Activated naive CD4-positive, alpha-beta T cell (primary cell): ENCODE data around the gene PLSCR1.
"Not testable (repeated sequence)": the region's sequence is repeated elsewhere in the genome, so short reads cannot be mapped to it uniquely, and the experiment has no call there.

Experiments used
- DNase-seq, 4 experiments: peaks; one replicate each; lab custom pipeline; 2025; lab: John Stamatoyannopoulos, UW

The PLSCR1 gene

DNA sequence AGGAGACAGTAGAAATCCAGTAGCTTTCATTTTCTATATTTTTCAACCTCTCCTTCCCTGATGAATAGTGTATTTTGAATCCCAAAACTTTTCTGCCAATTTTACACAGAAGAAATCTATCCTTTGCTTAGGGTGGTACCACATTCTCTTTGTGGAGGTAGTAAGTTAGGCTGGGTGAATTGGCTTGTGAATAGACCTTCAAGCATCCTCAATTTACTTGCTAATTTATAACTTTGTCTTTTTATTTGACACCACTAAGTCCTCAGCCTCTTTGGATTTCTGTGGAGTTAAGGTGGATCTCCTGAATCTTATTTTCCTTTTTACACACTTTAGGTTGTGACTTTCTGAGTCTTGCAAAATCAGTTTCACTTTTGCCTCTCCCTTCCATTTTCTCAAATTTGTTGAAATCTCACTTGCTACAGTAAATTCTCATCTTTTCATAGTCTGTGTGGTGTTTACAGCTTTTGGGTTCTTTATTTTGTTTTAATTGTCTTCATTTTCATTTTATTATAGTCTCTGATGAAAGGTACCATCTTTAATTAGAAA, 5.7 kb upstream of the PLSCR1 start:
- DNase-seq: no peak

DNA sequence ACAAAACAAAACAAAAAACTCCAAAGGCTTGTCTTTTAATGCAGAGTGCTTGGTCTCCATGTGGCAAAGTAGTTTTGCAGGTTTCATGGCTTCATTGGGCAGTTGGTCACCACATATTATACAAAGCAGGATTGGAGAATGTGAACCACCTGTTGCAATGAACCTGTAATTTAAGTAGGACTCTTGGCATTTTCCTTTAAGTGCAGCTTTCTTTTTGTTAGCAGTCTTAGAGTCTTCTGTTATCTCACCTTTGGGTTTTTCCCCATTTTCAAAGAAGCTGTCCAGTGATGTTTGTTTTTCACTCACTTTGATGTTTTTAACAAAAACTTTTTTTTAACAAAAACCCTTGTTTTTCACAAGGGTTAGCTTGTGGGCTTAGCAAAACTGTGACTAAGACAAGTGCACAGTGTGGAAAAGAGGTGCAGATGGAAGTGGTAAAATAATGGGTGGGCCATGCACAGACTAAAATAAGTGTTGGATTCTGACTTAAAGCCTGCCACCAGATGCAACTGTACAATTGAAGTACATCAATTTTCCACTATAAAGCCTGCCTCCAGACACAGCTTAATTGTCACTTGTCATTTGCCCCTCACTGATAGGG, 2.9 kb upstream of the PLSCR1 start:
- DNase-seq: no peak

DNA sequence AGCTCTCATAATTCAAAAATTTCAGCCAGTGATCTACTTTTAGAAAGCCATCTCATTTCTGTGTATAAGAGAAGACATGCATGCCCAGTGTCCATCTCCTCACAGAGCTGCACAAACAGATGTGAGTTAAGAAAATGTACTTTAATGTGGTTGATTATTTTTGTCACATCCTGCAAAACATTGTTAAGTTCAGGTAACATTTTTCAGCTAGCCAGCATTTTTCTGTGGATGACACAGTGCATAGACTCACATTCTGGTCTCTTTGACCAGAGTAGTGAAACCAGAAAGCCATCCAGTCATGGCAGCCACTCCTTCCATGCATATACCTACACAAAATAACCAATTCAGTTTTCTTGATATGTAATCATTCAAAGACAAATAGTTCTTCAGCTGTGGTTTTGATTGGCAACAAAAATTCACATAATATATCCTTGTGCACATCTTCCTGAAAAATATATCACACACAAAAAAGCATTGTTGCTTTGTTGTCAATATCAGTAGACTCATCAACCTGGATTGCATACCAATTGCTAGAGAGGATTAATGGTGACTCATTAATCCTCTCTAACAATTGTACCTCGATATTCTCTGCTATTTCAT, 2.1 kb upstream of the PLSCR1 start:
- no peak for DNase-seq

DNA sequence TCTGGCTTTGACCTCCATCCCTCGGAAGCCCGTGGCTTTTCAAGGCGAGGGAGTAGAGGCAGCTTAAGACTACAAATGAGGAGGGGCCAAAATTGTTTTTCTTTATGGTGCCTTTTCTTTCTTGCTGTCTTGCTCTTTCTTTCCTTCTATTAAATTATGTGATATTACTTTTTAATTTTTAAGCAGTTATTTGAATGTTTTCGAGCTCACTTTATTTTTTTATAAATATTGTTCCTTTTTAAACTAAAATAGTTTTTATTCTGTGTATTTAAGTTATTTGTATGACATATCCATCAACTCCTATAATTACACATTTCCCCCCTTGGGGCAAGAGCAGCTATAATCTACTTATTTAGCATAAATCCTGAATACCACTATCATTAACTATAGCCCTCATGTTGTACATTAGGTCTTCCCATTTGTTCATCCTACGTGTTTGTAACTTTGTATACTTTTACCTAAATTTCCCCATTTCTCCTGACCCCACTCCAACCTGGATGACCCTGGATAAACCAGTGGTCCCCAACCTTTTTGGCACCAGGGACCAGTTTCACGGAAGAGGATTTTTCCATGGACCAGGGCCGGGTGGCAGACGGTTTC, 622 bp upstream of the PLSCR1 start:
- DNase-seq: no peak

DNA sequence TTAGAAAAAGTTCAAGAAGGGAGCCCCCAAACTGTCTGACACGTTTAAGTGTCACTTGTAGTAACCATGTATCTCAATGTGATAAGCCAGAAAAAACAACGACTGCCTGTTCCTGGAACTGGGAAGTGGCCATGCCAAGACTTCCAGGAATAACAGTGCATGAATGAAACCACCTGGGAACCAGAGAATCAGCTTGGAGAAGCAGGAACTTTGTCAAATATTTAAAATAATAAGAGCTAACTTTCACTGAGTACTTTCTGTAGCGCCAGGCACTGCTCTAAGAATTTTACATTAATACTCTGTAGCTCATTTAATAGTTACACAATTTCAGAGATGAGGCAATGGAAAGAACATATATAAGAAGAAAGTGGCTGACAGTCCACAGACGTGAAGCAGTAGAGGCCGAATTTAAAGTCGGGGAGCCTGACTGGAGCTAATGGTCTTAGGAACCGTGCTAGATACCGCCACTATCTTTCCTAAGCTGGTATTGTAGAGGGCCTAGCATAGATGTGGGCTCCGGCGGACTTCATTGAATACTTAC, 876 bp downstream of the PLSCR1 start:
- DNase-seq: no peak

DNA sequence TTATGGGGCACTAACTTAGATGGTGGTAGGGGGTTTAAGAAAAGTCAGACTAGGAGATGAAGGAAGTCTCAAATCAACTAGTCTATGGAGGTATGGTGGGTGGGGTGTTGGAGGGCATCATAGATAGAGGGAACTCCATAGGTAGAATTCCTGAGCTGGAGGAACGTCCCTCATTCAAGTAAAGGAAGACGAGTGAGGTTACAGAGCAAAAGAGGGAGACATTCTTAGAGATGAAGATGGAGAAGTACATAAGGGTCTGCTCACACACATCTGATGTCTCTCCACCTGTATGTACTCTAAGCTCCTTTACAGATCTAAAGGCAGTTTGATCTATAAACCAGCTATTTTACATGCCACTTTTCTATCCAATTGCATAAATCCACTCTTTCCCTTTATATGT, 1.4 kb downstream of the PLSCR1 start:
- DNase-seq: no peak

DNA sequence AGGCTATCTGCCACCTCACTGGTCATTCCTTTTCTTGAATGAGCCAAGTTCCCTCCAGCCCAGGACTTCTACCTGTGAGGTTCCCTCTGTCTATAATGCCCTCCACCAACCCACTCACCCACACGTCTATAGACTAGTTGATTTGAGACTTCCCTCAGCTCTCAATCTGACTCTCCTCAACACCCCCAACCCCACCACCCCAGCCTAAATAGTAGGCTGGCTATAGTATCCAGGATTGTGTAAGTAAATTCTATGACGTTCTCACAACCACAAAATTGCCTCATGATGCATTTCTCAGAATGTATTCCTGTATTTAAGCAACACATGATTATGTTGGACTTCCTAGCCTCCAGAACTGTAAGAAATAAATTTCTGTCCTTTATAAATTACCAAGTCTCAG, 2.2 kb downstream of the PLSCR1 start:
- no peak for DNase-seq

DNA sequence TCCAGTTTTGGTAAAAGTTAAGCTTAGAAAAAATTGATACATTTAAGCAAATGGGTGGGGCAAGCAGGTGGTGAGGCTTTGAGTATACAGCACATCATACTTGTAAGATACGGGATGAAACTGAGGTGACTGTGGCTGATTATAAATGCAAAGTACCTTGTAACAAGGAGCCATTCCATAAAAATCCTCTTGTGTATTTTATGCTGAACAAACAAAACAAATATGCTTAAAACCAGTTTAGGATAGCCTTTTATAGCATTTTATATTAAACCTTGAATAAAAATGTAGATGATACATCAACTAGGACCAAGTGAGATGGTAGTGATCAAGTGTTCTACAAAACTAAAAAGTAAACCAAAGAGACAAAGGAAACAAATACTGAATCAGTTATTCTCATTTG, 3.4 kb downstream of the PLSCR1 start:
- DNase-seq: no peak

DNA sequence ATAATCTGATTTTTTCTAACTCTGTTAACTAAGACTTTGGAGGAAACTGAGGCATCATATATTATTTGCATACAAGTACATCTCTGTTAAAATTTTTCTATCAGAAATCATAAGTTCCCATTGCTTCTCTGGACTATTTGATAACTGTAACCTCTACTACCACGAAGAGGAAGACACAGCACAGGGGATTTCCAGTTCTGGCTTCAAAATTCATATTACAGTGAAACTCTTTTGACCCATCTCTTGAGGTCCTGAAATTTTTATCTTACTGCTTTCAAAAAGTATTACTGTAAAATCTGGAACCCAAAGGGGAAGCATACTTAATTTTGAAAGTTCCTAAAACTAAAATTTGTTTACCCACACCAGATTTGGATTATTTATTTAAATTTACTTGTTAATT, 4.2 kb downstream of the PLSCR1 start:
- no peak for DNase-seq

DNA sequence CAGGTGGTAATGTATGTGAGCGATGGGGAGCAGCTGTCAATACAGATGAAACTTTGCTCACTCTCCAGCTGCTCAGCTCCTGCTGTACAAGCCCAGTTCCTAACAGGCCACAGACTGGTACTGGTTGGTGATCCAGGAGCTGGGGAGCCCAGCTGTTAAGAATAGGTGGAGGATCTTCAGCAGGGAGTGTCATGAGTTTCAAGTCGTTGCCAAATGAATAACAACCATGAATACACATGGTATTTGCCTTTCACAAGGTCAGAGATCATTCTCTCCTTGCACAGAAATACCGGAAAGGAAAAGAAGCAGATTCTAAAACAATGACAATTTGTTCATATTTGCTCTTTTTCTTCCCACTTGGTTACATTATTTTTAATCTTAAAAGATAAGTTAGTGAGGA, 5.1 kb downstream of the PLSCR1 start:
- DNase-seq: no peak

DNA sequence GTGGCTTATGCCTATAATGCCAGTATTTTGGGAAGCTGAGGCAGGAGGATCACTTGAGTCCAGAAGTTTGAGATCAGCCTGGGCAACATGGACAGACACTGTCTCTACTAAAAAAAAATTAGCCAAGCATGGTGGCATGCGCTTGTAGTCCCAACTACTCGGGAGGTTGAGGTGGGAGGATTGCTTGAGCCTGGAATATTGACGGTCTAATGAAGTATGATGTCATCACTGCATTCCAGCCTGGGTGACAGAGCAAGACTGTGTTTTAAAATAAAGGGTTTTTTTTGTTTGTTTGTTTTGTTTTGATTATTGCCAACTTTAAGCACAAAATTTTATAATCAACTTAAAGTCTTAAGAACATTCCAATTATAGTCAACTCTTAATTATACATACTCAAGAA, 6.8 kb downstream of the PLSCR1 start:
- DNase-seq: no peak

DNA sequence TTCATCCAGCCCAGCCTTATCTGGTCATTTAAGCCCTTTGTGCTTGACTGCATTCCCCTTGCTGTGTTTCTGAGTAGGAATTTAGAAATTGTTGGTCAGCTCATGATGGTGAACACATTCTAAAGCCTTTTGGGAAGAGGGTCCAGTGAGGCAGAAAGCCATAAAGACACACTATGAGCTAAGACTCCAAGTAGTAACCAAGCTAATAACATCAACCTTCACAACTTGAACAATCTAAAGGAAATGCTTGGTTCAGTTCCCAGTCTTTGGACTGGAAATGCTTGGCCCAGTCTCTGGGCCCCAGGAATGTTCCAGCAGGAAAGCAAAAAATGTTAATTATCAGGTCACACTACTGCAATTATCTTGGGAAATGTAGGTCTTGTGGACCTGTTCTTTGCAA, 7.7 kb downstream of the PLSCR1 start:
- DNase-seq: no peak

DNA sequence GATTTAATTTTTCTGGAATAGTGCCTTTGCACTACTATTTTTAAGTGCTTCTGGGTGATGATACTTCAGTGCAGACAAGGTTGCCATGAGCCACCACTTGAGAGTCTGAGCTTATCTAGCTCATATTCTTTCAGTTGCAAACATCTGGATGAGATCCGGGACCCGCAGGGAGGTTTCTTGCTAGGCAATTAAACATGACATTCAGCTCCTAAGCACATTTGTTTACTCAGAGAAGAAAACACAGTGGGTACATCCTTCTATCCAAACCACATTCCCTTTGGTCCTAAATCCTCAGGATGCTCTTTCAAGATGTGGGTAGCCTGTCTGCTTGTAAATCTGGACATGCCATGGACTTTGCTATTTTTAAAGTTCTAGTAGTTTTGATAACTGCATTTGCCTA, 12.0 kb downstream of the PLSCR1 start:
- DNase-seq: no peak

DNA sequence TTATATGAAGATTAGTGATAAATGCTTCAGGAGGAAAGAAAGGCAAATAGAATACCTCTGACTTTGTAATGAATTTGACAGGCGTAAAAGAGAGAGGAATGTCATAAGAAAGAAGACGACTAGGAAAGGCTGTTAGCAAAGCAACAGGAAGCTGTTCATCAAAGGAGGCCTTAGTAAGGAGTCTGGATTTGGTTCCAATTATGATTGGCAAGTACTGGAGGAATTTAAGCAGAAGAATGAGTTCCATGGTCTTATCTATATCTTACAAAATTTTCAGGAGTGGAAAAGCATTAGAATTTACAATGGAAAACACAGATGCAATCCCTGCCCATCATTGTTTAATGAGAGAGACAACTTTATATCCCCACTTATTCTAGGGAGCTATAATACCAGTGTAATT, 13.8 kb downstream of the PLSCR1 start:
- no peak for DNase-seq

DNA sequence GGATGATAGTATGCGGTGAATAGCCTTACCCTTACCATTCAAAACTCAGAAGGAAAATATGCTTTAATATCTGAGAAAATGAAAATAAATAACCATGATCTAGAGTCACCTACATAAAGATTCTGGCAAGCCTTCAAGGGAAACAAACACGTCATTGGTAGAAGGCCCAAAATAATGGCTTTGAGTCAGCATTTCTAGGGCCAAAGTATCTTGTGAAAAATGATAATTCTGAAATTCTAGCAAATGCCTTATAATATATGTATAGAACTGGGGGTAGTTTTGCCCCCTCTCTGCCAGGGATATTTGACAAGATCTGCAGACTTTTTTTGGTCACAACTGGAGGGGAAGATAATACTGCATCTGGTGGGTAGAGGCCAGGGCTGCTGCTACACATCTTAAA, 15.4 kb downstream of the PLSCR1 start:
- DNase-seq: no peak

DNA sequence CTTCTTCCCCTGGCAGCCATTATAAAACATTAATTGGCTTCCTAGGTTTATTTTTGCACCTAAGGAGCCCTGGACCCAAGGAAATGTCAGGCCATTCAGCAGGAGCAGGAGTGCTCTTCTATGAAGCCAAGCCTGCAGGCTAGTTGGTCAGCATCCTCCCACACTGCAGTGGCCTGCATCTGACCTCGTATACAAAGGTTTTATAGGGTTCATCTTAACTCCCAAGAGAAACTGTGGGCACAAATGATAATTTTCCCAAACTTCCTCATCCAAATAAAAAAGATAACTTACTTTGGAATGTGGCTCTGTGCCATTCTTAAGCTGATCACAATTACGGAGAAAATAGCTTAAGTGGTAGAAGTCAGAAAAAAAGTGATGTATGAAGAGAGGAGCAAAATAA, 19.4 kb downstream of the PLSCR1 start:
- no peak for DNase-seq

DNA sequence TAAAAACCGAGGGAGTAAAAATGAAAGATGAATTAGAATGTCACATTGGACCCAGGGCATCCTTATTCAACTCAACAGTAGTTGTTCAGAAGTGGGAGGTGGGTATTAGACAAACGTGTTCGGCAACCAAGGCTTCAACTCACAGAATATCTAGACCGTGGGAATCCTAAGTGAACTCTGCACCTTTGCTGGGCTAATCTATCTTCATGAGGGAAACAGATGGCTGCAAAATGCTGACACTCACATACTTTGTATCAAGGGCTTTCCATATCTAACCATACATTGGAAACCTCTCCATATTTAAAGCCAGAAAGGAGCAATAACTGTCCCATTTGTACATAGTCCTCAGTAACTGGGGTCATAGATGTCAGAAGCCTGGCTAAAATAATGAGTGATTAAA, 20.9 kb downstream of the PLSCR1 start:
- DNase-seq: no peak

DNA sequence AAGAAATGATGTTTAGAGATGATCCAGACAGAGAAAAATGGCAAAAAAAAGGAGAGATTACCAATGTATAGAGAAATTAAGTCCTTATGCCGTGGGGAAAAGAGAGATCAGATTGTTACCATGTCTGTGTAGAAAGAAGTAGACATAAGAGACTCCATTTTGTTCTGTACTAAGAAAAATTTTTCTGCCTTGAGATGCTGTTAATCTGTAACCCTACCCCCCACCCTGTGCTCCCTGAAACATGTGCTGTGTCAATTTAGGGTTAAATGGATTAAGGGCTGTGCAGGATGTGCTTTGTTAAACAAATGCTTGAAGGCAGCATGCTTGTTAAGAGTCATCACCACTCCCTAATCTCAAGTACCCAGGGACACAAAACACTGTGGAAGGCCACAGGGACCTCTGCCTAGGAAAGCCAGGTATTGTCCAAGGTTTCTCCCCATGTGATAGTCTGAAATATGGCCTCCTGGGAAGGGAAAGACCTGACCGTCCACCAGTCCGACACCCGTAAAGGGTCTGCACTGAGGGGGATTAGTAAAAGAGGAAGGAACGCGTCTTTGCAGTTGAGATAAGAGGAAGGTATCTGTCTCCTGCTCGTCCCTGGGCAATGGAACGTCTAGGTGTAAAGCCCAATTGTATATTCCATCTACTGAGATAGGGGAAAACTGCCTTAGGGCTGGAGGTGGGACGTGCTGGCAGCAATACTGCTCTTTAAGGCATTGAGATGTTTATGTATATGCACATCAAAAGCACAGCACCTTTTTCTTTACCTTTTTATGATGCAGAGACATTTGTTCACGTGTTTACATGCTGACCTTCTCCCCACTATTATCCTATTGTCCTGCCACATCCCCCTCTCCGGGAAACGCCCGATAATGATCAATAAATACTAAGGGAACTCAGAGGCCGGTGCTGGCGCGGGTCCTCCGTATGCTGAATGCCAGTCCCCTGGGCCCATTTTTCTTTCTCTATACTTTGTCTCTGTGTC, 21.9 kb downstream of the PLSCR1 start:
- DNase-seq: not testable (repeated sequence)

DNA sequence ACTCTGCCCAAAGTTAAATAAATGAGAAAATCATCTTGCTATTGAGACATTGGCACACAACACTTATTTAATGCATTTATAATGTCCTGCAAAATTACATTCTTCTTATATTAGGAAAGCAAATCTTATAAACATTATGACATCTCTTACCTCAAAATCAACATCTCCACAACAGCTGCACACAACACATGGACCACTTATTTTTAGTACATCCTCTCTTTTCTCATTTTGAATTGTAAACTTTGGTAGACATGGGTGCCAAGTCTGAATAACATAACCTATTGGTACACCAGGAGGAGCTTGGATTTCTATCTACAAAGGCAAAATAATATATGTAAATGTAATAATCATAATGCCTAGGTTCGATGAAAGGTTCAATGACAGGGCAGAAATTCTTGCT, 23.0 kb downstream of the PLSCR1 start:
- DNase-seq: no peak

DNA sequence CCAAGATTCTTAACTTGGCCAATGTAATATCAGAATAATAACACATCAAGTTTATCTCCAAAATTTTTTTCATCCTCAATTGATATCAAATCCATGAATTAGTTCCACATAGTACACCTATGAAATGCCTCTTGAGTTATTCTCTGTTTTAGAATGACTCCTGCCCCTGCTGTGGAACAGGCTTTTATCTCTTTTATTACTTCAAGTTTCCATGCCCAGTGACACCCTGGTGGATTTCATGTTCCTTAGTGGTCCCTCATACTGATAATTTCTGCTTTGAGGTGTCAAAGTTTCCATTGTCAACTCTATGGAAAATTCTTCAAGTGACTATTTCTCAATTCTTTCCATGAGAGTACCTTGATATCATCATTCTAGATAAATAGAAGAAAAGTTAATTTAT, 24.6 kb downstream of the PLSCR1 start:
- DNase-seq: no peak

DNA sequence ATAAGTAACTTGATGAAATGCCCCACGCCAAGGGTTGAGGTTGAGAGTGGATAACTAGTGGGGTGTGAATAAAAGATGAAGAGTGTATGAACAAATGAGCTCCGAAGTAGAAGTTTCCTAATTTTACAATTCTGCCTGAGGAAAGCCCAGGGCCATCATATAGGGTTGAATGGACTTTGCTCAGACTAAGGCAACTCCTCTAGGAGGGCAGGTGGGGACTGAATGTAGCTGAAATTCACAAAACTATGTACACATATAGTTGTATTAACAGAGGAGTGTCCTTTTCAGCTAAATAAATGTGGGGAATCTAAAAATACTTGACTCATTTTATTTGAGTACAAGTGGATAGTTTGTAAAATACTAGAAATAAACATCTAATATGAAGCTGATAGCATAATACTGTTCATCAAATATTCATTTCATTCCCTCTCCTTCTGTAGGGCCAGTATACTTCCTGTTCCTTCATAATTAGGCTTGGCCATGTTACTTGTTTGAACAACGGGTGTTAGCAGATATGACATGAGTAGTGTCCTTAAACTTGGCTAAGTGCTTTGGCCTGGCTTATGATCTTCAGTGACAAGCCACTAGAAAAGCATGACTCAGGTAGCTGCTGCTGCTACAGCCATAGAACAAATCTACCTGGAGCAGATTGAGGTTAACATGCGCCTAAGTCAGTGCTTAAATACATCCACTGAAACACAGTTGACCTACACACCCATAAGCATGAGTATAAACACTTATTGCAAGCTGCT, 26.5 kb downstream of the PLSCR1 start:
- DNase-seq: no peak
